Measurements from ENCODE around the gene ATIC.

DNA sequence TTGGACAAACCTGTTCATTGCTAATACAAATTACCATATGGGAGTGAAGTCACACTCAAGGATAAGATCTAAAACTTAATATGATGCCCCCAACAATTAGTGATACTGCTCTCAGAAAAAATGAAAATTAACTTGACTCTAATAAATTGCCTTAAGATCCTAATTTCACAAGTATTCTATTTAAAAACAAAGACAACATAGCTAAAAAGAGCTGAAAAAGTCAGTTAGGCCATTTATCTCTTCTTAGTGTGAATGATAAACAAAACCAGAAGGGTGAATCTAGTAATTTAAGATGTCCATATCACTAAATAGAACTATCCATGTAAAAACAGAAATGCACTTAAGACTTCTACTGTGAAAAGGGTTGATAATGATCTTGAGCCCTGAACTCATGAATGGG, 70.6 kb downstream of the ATIC start:
- TF ChIP-seq, protein P1, sequence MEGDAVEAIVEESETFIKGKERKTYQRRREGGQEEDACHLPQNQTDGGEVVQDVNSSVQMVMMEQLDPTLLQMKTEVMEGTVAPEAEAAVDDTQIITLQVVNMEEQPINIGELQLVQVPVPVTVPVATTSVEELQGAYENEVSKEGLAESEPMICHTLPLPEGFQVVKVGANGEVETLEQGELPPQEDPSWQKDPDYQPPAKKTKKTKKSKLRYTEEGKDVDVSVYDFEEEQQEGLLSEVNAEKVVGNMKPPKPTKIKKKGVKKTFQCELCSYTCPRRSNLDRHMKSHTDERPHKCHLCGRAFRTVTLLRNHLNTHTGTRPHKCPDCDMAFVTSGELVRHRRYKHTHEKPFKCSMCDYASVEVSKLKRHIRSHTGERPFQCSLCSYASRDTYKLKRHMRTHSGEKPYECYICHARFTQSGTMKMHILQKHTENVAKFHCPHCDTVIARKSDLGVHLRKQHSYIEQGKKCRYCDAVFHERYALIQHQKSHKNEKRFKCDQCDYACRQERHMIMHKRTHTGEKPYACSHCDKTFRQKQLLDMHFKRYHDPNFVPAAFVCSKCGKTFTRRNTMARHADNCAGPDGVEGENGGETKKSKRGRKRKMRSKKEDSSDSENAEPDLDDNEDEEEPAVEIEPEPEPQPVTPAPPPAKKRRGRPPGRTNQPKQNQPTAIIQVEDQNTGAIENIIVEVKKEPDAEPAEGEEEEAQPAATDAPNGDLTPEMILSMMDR (IDR thresholded peaks at IDR 0.05) = no peak
- TF ChIP-seq POLR2A (IDR thresholded peaks at IDR 0.05) (no peak), EP300 (IDR thresholded peaks at IDR 0.05) (no peak), POLR2AphosphoS5 (IDR thresholded peaks at IDR 0.05) (no peak)

Data from gastroesophageal sphincter (tissue), 3 donors.